GM21737 (cell line): ENCODE measurements around the gene LRBA.
"Not testable (repeated sequence)": the region's sequence is repeated elsewhere in the genome, so short reads cannot be mapped to it uniquely, and the experiment has no call there.

Experiments used
- ATAC-seq: cut with Tn5 transposase; IDR thresholded peaks from one replicate; pipeline ENCODE4 v1.9.1; 2021; ENCODE audit warnings: mild to moderate bottlenecking, moderate library complexity; ENCODE audit not compliant: unreplicated experiment

LRBA gene

GRCh38 chr4:151015459-151016347 is 619 bp upstream of the LRBA start:
- ATAC-seq: peak; percentile 76

DNA sequence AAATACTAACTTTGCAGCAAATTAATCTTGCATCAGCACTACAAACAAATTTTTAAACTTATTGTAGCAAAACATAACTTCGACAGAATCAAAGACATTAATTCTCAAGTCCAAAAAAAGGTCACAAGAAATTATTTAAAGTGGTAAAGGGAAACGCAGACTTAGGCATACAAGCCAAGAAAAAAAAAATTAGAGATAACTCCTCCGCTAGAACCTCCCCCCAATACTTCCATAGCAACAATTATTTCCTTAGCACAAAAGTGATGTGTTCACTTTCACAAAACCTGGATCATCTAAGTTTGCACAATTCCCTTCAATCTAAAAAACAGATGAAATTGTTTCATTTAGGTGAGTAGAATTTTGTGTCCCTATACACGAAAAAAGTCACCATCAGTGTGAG is 1.1 kb downstream of the LRBA start:
- ATAC-seq: no peak

DNA sequence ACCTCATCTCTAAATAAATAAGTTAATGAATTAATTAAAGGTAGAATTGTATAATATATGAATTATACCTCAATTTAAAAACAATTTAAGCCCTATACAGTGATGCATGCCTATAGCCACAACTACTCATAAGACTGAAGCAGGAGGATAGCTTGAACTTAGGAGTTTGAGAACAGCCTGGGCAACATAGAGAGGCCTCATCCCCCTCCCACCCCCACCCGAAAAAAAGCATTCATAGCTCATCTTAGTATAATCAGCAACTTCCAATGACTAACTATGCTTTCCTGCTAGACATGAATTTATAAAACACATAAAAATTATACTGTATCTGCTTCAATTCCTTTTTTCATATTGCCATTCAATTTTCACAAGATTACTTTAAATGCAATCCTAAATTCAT is 1.6 kb downstream of the LRBA start:
- no peak for ATAC-seq

GRCh38 chr4:151012820-151013219 is 2.3 kb downstream of the LRBA start:
- ATAC-seq: no peak

DNA sequence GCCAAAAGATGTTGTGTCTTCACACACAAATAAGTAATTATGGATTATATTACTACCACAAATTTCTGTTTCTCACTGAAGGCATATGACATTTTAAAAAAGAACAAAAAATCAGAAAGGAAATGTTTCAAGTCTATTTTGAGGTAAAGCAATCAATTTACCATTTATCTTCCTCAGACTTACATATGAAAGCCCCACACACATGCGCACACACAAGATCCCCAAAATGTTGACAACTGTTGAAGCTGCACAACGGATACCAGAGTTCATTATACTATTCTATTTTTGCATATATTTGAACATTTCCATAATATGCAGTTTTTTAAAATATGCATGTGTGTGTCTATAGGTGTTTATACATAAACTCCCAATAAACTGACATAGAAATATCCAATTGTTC is 2.7 kb downstream of the LRBA start:
- no peak for ATAC-seq

DNA sequence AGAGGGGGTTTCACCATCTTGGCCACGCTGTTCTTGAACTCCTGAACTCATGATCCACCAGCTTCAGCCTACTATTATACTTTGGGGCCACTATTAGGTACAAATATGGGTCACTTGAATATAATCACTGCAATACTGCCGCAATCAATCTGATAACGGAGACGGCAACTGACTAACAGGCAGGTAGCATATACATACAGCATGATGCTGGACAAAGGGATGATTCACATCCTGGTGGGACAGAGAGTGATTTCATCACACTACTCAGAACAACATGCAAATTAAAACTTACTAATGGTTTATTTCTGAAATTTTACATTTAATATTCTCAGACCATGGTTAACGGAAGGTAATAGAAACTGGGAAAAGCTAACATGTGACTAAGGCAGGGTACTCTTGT is 10.9 kb downstream of the LRBA start:
- no peak for ATAC-seq

DNA sequence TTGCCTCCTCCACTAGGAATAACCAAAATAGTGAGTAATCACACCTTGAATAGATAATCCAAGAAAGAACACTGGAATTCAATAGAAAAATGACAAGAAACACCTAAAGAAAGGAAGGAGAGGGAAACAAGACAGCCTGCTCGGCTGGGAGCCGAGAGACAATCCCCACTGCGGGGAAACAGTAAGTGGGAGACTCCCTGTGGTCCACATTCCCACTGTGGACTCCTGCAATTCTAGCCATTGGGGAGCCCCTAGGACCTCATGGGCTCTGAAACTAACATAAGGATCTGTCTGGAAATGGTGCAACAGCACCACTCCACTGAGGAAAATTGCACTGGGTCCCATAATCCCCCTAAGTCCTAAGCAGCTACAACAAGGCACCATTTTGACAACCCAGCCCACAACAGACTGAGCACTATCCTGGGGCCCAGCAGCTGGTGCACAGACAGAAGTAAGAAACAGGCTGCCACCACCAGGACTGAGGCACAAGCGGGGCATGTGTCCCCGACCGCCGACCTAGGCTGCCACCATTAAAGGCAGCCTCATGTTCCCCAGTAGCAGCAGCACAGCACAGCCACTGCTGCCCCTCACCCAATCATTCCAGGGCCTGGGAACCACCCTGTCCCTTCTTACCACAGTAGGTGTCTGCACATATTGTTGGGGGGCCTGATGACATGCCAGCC is 14.2 kb downstream of the LRBA start:
- ATAC-seq: no peak

DNA sequence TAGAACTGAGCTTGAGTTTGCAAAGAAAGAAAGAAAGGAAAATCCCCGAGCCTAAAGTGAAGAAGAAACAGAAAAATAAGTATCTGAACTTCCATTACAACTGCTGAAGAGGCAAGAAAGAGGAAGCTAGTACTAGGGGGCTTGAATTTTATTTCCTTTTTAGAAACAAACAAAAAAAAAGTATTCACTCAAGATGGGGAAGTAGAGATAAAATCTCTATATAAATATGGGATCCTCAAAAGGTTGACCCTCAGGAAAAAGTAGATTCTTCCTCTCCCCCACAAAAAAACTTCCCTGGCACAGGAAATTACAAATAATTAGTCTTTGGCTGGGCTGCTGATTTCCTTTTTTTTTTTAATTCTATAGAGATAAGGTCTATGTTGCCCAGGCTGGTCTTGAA is 16.0 kb downstream of the LRBA start:
- no peak for ATAC-seq

DNA sequence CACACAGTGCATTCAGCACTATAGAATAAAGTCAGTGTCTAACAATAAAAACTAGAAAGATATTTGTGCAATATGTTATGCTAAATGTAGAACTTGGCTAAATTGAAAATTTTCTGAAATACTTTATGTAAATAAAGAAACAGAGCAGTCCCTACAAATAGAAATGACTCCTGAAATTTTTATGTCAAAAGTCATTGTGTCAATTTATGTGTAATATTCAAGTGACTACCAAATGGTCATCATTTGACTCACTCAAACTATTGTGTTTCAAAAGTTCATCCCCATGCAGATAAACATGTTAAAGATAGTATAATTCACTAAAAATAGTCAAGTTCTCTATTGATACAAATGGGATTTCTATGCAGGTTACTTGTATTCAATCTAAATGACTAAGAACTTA is 17.9 kb downstream of the LRBA start:
- no peak for ATAC-seq

DNA sequence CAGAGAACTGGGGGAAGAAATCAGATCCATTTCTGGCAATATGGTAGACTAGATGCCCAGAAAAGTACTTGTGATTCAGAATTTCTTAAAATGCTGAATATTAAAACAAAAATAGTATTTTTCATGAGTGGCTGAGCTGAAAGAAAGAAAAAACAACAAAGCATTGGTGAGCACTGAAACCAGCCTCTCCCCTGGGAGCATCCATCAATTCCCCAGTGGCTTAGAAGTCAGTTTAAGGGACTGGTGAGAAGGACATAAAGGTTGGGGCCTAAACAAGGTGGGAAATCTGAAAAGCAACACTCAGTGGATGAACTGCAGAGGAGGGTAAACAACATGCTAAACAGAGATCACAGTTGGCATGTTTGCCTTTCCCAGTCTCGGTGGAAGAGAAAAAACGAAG is 20.4 kb downstream of the LRBA start:
- ATAC-seq: no peak

DNA sequence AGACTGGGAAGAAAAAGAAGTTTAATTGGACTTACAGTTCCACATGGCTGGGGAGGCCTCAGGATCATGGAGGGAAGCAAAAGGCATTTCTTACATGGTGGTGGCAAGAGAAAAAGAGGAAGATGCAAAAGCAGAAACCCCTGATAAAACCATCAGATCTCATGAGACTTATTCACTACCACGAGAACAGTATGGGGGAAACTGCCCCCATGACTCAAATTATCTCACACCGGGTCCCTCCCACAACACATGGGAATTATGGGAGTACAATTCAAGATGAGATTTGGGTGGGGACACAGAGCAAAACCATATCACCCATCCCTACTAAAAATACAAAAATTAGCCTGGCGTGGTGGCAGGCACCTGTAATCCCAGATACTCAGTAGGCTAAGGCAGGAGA is 21.5 kb downstream of the LRBA start:
- not testable (repeated sequence) for ATAC-seq

DNA sequence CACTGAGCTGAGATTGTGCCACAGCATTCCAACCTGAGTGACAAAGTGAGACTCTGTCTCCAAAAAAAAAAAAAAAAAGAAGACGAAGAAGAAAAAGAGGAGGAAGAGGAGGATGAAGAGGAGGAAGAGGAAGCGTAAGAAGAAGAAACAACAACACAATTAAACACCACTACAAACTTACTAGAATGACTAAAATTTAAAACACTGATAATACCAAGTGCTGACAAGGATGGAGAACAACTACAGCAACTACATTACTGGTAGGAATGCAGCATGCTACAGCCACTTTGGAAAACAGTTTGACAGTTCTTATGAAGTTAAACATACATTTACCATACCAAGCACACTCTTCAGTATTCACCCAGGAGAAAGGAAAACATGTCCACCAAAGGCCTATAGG is 24.1 kb downstream of the LRBA start:
- no peak for ATAC-seq

GRCh38 chr4:150990250-150990649 is 24.8 kb downstream of the LRBA start:
- no peak for ATAC-seq

GRCh38 chr4:150988238-150988637 is 26.8 kb downstream of the LRBA start:
- ATAC-seq: no peak

DNA sequence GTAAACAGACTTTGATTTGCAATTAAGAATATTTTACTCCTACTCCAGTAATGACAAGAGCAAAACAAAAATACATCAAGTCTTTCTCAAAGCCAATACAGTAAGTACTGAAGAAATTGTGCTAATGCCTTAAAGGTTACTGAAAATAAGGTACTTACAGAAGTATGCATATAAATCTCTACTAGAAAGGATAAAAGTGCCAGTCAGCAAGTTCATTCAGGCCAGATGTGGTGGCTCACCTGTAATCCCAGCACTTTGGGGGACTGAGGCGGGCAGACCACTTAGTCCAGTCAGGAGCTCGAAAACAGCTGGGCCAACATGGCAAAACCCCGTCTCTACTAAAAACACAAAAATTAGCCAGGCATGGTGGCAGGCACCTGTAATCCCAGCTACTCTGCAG is 27.9 kb downstream of the LRBA start:
- no peak for ATAC-seq

DNA sequence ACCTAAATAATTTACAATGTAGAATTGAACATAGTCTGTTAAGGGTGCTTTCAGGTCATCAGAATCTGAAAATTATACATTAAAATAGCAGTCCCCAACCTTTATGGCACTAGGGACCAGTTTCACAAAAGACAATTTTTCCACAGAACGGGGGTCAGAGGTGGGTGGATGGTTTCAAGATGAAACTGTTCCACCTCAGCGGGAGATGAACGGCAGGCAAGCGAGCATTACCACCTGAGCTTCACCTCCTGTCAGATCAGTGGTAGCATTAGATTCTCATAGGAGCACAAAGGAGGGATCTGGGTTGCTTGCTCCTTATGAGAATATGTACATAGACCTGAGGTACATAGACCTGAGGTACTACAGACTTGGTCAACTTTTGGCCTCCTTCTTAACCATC is 29.0 kb downstream of the LRBA start:
- ATAC-seq: no peak

DNA sequence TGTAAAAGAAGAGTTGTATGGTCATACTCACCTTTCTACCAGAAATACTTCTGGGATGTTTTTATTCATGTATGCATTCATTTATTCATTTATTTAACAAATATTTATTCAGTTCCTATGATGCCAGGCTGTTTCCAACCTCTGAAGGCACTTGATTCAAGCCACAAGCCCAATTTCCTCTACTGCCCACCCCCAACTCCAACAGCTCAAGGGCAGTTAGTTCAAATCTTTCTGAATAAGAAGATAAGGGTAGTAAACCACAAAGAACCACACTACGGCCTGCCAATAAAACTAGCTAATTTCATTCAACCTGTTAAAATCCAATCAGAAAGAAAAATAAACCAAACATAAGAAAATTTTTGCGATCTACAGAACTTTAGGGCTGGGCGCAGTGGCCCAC is 31.2 kb downstream of the LRBA start:
- no peak for ATAC-seq

DNA sequence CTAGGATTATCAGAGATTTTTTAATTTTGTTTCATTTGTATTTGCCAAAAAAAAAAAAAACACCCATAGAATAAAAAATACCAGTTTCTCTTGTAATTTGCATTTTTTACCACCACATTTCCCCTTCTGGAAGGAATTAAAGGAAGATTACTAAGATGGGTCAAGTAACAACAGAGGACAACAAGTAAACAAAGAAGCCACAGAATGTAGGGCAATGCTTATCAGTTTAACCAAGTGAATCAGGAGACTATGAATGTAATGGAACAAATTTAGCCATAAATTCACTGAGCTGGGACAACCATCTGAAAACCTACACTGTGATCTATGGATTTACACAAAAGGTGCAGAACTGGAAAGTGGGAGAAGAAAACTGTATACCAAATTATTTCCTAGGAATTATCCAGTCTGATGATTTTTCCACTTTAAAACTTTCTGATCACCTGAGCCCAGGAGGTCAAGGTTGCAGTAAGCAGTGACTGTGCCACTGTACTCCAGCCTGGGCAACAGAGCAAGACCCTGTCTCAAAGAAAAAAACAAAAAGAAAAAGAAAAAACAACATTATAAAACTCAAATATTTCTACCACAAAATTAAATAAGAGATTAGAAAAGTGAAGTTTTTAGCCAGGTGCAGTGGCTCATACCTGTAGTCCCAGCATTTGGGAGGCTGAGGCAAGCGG is 32.4 kb downstream of the LRBA start:
- no peak for ATAC-seq

DNA sequence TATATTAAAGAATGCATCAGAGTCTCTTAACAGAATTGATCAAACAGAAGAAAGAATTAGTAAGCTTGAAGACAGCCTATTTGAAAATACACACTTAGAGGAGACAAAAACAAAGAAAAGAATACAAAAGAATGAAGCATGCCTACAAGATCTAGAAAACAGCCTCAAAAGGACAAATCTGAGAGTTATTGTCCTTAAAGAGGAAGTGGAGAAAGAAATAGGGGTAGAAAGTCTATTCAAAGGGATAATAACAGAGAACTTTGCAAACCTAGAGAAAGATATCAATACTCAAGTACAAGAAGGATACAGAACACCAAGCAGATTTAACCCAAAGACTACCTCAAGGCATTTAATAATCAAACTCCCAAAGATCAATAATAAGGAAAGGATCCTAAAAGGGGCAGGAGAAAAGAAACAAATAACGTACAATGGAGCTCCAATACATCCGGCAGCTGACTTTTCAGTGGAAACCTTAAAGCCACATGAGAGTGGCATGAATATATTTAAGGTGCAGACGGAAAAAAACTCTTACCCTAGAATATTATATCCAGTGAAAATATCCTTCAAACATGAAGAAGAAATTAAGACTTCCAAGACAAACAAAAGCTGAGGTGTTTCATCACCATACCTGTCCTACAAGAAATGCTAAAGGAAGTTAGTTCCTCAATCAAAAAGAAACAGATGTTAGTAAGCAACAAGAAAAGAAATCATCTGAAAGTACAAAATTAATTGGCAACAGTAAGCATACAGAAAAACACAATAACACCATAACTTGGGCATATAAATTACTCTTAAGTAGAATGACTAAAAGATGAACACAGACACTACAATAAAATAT is 36.1 kb downstream of the LRBA start:
- no peak for ATAC-seq

- ATAC-seq: no peak
These were observed 38.5 kb downstream of the LRBA start for GRCh38 chr4:150976478-150977118.

- no peak for ATAC-seq
These were observed 40.3 kb downstream of the LRBA start for GRCh38 chr4:150974750-150975149.
